Type B pancreatic cell (in vitro differentiated cells): ENCODE results near the gene DSCAM. TPM values are rescaled to one million over a fixed set of nuclear protein-coding genes. Genes with fewer than 3 reads are reported as not detected.

Experiments
- DNase-seq: peaks from one replicate; pipeline ENCODE4 v3.0.0; 2021; ENCODE audit warnings: mixed read lengths; ENCODE audit not compliant: unreplicated experiment; ENCODE audit errors: extremely low spot score
- H3K27ac Mint-ChIP-seq: 2 replicates; pipeline ENCODE4 v1.8.0; 2021; ENCODE audit warnings: mild to moderate bottlenecking, mixed read lengths
- H3K27me3 Mint-ChIP-seq: 2 replicates; pipeline ENCODE4 v1.8.0; 2021; ENCODE audit warnings: mixed read lengths
- H3K36me3 Mint-ChIP-seq: 2 replicates; pipeline ENCODE4 v1.8.0; 2021; ENCODE audit warnings: mixed read lengths
- H3K4me1 Mint-ChIP-seq: one replicate; pipeline ENCODE4 v1.8.0; 2021; ENCODE audit warnings: mixed read lengths; ENCODE audit not compliant: unreplicated experiment
- H3K4me3 Mint-ChIP-seq: 2 replicates; pipeline ENCODE4 v1.8.0; 2021; ENCODE audit warnings: mild to moderate bottlenecking, mixed read lengths
- H3K9me3 Mint-ChIP-seq: 2 replicates; pipeline ENCODE4 v1.8.0; 2021; ENCODE audit warnings: mixed read lengths
- total RNA-seq: library from RNA; stranded (reverse); gene quantifications from 2 replicates; pipeline ENCODE4 v1.2.1, GENCODE V29; 2021; ENCODE audit warnings: low replicate concordance
- TF ChIP-seq, protein P1 (sequence below): fragments of 200-600 bp; sonication (generic); conservative IDR thresholded peaks from 2 replicates; pipeline ENCODE4 v1.5.0; 2021; ENCODE audit warnings: antibody characterized with exemption, mild to moderate bottlenecking

Gene DSCAM
- total RNA-seq, 1 donor from 2014 or later: 1.4 TPM

GRCh38 chr21:40255518-40256444 lies 591.2 kb downstream of the DSCAM start:
- H3K36me3 Mint-ChIP-seq: no peaks in the 10 kb centered on the region
- H3K4me1 Mint-ChIP-seq: no peaks in the 10 kb centered on the region
- DNase-seq: no peak
- TF ChIP-seq, protein P1, sequence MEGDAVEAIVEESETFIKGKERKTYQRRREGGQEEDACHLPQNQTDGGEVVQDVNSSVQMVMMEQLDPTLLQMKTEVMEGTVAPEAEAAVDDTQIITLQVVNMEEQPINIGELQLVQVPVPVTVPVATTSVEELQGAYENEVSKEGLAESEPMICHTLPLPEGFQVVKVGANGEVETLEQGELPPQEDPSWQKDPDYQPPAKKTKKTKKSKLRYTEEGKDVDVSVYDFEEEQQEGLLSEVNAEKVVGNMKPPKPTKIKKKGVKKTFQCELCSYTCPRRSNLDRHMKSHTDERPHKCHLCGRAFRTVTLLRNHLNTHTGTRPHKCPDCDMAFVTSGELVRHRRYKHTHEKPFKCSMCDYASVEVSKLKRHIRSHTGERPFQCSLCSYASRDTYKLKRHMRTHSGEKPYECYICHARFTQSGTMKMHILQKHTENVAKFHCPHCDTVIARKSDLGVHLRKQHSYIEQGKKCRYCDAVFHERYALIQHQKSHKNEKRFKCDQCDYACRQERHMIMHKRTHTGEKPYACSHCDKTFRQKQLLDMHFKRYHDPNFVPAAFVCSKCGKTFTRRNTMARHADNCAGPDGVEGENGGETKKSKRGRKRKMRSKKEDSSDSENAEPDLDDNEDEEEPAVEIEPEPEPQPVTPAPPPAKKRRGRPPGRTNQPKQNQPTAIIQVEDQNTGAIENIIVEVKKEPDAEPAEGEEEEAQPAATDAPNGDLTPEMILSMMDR: no peak
- no peak overlapping the region for H3K4me3 Mint-ChIP-seq
- H3K9me3 Mint-ChIP-seq: peaks cover 8% of the 10 kb centered on the region
- no peak overlapping the region for H3K27ac Mint-ChIP-seq
- H3K27me3 Mint-ChIP-seq: peaks cover 3% of the 10 kb centered on the region

DNA sequence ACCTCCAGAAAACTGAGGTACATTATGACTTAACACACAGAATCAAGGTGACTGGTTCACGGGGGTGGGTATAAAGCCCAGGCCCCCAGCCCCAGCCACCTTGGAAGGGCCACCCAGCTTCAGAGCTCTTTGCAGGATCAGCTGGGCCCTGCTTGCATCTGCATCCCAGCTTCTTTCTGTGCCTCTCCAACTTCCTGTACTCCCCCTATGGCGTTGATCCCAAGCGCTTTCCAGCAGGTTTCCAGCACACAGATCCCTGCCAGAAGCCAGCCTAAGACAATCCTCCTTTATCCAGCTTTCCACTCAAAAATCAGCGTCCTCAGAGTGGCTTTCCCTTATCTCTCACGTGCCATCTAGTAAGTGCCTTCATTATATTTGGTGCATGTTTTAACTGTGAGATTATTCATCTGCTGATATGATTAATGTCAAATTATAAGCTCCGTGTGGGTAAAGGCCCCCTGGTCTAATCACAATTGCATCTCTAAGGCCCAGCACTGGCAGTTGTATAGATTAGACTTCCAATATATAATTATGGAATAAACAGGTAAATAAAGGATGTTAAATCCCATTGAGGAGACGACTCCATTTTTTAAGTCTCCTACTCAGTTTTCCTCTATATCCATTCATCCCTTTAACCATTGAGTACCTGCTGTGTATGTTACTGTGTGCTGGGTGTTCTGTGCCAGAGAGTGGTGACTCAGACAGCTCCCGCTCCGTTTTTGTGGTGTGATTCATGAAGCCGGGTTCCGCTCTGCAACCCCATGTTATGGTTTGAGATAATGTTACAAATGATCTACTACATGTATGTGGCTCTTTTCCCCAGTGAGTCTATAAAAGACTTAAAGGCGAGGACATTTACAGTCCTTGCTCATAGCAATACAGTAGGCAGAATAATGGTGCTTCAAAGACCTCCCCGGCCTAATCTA lies 592.2 kb downstream of the DSCAM start:
- TF ChIP-seq, protein P1: no peak
- Mint-ChIP-seq H3K4me3 (no peak overlapping the region), H3K9me3 (peaks cover 8% of the 10 kb centered on the region), H3K27ac (no peak overlapping the region), H3K4me1 (no peaks in the 10 kb centered on the region), H3K27me3 (peaks cover 3% of the 10 kb centered on the region), H3K36me3 (no peaks in the 10 kb centered on the region)
- no peak for DNase-seq

DNA sequence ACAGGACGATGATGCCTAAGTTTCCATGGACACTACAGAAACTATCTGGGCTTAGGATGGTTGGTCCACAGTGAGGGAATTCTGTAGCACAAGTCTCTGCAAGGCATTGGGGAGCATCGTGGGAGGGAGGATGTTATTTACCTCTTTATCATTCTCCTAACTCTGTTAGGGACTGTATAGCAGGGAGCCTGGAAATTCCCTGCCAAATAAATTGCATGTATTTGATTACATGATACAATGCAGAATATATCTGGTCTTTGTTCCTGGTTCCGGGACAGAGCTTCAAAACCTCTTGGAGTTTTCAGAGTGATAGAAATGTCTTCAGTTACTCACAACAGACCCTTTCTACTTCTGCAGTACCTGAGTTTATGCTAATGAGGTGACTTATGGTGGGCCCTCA lies 593.8 kb downstream of the DSCAM start:
- DNase-seq: no peak
- H3K9me3 Mint-ChIP-seq: peaks cover 8% of the 10 kb centered on the region
- H3K4me1 Mint-ChIP-seq: no peaks in the 10 kb centered on the region
- TF ChIP-seq, protein P1: no peak
- no peak overlapping the region for H3K4me3 Mint-ChIP-seq
- peaks cover 3% of the 10 kb centered on the region for H3K27me3 Mint-ChIP-seq
- no peak overlapping the region for H3K27ac Mint-ChIP-seq
- peaks cover 3% of the 10 kb centered on the region for H3K36me3 Mint-ChIP-seq

DNA sequence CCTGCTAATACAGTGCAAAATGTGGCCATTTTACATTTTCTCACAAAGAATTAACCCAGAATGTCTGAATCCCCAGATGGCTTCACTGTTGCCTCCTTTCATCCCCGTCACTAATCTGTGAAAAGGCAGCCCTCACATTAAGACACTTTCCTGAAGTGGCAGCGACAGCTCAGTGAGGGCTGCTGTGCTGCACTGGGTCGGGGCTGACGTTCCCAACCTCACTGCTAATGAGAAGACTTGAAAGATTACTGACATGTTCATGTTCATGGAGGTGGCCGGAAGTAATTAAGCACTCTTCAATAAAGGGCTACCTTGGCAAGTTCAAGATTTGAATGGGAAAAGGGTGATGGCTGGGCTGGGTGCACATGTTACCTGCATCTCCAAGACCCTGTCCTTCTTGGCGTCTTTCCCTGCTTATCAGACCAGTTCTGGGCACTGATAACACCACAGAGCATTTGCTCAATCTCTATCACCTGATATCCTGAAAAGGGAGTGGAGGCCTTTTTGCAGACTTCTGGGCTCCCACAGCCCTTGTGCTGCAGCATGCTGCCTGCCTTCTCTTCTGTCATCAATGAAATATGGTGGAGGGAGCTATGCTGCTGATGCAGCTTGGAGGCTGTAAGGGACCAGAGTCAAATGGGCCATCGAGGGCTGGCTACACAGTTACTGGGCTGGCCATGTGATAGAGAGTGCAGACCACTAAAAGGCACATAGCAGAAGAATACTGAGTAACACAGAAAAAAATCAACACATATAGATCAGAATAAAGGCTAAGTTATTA lies 596.3 kb downstream of the DSCAM start:
- H3K27ac Mint-ChIP-seq: no peak overlapping the region
- H3K36me3 Mint-ChIP-seq: peaks cover 3% of the 10 kb centered on the region
- DNase-seq: no peak
- H3K9me3 Mint-ChIP-seq: peaks cover 8% of the 10 kb centered on the region
- no peak overlapping the region for H3K4me3 Mint-ChIP-seq
- no peaks in the 10 kb centered on the region for H3K27me3 Mint-ChIP-seq
- H3K4me1 Mint-ChIP-seq: no peaks in the 10 kb centered on the region
- TF ChIP-seq, protein P1: no peak

GRCh38 chr21:40244981-40245380 lies 602.0 kb downstream of the DSCAM start:
- no peaks in the 10 kb centered on the region for H3K27me3 Mint-ChIP-seq
- H3K27ac Mint-ChIP-seq: no peak overlapping the region
- TF ChIP-seq, protein P1: no peak
- H3K4me3 Mint-ChIP-seq: no peak overlapping the region
- H3K9me3 Mint-ChIP-seq: no peaks in the 10 kb centered on the region
- peaks cover 3% of the 10 kb centered on the region for H3K36me3 Mint-ChIP-seq
- H3K4me1 Mint-ChIP-seq: peaks cover 4% of the 10 kb centered on the region
- DNase-seq: no peak
